A172 (cell line): Measurements from ENCODE around the gene PITX1. TPM values are rescaled to one million over a fixed set of nuclear protein-coding genes. Genes with fewer than 3 reads are reported as not detected.
A peak's percentile ranks its signal among the peaks of the same experiment; 100 is the strongest.

Source experiments
- DNase-seq: peaks from one replicate; pipeline ENCODE4 v3.0.0-alpha.2; 2015; ENCODE audit warnings: low spot score
- total RNA-seq: library from RNA; depleted of rRNA; stranded (reverse); fragments of >200 nt; shearing (Covaris generic); gene quantifications from 2 replicates; pipeline ENCODE4 v1.2.3, GENCODE V29; 2014

Gene PITX1
- total RNA-seq, 1 experiment from 2014 or later = 49.3 TPM

DNA sequence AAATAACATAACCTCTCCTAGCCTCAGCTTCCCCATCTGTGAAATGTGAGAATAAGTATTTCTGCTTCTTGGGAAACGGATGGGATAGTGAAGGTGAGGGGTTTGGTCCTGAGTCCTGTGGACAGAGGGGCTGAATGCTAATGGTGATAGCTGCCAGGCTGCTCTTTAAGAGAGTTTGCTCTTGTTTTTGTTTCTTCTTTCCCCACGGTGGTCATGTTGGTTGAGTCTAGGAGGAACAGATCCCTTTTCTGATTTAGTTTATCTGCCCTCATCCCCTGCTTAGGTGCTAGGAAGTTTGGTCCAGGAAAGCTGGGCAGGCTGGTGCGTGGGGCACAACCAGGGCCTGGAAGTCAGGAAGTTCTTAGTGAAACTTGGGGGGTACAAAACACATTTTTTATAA lies 7.7 kb upstream of the PITX1 start:
- no peak for DNase-seq

DNA sequence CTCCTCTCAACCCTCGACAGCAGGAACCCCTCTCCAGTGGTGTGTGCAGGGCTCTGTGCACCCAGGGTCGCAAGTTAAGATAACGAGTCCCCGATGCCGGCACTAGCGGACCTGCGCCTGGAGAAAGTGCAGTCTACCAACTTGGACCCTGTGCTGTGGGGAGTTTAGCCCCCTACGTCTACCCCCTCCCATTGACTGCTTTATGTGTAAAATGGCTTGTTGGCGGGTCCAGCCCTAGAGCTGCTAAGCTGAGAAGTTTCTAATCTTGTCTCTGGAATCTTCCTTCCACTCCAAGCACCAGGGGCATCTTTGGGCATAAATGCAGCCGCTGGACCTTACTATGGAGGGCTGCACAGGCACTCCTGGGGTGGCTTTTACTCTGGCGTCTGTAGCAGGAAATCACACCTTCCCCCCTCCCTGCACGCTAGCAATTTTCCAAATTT lies 7.1 kb upstream of the PITX1 start:
- DNase-seq = no peak

DNA sequence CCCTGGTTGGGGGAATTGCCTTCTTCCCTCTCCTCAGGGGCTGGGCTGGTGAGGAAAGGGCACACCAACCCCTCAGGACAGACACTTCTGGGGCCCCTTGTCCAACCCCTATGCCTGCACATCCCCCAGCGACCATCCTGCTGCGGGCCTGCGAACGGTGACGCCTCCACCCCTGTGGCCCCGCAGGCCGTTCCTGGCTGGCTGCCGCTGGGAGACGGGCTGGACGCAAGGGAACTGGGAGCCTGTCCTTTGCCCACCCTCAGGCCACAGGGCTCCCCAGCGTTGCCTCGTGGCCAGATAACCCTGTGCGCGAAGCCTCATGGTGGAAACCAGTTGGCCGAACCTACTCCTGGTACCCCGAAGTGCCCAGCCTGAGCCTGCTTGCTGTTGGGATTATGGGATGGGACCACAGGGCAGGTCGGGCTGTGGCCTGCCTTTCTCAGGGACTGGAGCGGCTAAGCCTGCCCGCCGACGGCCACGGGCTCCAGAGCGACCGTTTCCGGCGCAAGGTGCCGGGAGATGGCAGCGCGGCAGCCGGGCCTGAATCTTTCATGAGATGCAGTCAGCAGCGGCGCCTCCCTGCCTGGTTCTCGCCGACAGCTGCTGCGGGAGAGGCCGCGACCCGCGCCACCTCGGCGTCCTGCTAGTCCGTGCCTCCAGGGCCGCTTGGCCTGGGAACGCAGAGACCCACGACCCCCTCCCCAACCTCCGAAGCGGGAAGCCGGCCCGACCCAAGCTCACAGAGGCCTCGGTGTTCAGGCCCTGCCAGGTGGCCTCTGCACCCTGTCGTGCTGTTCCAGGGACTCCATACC lies 6.5 kb upstream of the PITX1 start:
- DNase-seq = no peak

DNA sequence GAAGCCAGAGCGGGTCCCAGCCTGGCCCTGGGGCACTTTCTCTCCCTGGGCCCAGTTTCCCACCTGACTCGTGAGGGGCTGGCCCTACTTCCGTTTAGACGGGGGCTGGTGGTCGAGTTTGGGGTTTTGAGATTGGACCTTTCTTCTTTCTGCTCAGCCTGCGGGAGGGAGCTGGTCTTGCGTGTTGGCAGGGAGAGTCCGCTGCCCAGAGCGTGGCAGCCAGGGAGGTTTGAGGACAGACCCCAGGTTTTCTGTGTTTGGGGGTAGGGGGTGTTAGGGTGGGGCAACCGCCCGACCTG lies 6.0 kb upstream of the PITX1 start:
- DNase-seq = no peak

DNA sequence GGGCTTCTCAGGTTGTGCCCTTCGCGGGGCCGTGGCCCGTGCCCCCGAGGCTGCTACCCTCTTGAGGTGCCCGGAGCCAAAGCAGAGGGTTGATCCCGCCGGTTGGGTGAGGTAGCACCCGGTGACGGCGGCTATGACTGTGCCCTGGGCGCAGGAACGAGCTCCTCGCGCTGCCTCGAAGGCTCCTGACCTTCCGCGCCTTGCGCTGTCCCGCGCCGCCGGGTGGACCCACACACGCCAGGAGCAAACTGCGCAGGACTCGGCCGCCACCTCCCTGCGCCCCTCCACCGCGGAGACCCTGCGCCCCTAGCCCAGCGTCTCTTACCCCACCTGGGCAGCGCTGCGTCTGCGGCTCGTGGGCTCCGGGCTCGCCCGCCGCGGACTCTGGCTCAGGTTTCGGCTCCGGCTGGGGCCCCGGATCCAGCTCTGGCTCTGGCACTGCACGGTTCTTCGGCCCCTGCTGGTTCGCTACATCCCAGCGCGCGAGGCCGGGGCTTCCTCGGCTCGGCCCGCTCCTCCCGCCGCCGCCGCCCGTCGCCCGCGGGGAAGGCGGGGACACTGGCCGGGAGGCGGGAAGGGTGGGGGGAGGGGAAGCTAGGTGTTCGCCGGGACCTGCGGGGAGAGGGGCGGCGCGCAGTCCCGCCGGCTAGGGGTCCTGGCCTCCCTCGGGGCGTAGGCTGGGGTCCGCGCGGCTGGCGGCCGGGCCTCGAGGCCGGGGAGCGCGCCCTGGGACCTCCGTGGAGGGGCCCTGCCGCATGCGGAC lies 5.4 kb upstream of the PITX1 start:
- DNase-seq = no peak

DNA sequence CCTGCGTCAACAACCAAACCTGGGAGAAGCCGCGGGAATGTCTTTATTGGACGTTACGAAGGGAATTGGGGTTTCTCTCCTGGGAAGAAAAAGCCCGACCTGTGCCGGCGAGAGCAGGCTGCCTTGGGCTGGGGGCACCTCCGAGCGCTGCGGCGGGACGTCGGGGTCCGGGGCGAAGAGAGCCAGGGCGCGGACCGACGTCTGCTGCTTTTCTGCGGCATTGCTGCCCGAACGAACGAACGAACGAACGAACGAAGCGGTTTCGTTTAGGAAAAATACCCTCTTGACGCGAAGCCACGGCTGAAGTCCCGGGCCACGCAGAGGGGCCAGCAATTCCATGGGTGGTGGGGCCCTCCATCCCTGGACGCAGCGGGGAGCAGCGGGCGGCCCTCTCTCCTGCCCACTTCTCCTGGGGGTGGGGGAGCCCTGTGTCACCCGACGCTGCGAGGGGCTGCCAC lies 4.8 kb upstream of the PITX1 start:
- DNase-seq = no peak

DNA sequence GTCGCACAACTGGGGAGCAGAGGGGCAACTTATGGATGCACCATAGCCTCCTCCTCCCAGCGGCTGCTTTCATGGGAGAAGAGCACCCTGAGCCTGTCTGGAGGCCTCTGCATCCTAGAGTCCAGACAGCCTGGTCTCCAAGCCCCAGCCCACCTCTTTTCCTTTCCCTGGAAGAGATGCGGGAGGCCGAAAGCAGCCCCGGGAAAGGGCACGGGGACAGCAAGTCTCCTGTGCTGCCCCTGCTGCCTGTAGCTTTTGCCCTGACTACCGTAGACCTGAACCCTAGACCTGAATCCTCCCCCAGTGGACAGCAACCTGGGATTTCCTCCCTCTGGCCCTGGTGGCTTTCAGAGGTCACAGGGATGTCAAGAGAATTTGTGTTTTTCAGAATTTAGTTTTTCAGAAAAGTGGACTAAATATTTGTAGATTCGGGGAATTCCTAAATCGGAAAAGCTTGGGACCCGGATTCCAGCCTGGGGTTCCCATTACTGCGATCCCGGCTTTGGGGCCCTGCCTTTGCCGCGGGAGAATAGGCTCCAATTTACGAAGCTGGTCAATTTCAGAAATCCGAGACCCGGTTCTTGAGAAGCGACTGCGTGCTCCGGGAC lies 4.3 kb upstream of the PITX1 start:
- DNase-seq = no peak

DNA sequence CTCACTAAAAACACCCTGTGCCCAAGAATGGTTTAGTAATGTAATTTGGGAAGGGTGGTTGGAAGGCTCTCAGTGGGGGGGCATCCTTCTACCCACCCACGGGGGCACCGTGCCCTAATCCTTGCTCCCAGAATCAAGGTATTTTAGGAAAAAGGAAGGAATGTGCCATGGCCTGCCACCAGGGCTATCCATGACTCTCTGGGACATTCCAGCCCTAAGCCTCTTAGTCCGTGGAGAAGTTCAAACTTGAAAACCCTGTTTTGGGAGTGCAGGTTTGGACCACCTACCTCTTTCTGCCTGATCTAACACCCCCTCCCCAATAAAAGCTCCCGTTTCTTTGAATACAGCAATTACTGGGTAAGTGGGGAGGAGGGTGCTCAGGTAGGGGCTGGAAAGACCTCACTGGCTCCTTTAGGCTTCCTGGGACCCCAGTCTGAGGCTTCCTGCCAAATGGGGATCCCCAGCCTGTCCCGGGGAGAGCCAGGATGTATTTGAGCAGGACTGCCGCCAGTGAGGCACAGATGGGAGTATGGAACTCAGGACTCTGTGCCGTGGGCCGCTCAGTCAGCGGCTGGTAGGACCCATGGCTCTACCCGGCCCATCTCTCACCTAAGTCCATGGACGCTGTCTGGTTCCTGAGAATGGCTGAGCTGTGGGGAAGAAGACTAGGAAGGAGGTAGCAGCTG lies 3.6 kb upstream of the PITX1 start:
- DNase-seq = no peak

DNA sequence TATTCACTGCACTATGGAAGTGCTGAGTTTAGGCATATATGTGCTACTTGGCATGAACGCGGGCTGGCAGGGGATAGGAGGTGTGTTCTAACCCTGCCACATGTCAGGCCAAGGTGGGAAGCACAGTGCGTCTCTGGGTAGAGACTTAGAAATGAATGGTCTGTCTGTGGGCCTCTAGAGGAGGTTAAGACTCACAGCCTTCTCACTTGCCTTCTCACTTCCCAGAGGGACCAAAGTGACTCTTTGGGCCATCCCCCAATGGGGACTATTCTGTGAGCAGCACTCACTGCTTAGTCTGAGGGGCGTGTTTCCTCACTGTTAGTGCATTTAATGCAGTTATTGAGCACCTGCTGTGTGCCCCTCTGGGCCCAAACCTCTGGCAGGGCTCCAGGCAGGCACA lies 2.4 kb upstream of the PITX1 start:
- no peak for DNase-seq

DNA sequence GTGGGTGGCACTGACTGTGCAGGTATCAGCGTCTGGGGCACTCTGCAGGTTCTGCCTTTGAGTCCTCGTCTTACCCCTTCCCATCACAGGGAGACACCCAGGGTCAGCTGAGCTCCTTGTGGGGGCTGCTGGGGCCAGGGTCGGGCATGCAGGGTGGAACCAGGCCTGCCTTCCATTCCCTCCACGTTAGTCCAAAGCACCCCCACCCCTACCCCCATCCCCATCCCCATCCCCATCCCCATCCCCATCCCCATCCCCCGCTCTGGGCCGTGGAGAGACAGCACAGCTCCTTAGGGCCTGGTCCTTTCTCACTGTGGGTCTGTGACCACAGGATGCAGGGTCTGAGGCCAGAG lies 1.6 kb upstream of the PITX1 start:
- DNase-seq = no peak

DNA sequence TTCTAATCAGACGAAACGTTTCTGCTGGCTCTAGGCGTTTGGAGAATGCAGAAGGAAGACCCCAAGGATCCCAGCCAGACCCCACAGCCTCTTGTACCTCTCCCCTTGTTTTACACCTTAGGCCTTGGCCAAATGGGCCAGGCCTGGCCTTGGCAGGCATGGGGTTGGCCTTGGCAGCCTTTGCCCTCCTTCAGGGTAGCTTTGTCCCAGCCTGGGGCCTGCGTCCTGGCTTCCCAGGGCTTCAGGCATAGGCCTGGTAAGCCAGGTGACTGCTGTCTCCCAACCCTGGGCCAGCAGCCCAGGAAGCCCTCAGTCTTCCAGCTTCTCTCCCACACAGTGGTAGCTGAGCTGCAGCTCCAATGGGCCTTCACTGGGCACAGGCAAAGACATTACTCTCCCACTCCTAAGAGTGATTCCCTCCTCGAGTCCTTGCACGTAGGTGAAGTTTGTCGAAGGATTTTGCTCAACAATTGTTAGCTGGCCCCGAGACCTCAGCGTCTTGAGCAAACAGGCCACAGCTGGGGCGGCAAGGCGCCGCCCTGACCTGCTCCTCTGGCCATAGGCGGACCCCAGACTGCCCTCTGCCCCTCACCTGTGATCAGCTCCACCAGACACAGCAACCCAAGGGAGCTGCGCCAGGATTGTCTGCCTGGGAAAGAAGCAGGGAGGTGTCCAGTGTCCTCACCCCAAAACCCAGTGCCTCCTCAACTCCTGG lies 1.1 kb upstream of the PITX1 start:
- no peak for DNase-seq

DNA sequence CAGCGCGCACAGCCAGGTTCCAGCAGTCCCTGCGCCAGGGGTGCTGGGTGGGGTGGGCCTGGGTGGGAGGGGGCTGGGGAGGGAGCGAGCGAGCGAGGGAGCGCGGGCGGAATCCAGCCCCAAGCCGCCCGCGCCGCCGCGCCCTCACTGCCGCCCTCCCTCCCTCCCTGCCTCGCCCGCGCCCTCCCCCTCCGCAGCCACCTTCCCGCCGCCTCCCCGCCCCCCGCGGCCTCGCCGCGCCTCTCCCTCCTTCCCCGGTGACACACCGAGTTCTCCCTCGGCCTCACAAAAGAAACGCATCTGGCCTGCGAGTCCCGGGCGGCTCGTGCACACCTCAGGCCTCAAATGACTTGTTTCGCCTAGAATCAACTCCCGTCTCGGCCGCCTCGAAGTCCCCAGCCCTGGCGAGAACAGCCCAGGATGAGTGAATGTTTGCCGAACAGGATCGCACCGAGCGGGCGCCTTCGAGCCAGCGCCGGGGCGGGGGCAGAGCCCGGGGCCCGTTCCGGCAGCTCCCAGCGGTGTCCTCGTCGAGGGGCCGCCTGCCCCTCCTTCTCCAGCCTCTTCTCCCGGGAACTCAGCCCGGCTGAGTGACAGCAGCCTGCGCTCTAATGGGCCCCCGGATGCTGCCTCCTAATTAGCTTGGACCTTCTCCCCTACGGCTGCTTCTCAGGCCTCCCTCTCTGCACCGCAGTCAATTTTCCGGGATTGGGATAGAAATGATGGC lies 371 bp upstream of the PITX1 start:
- peak; percentile 65 for DNase-seq

DNA sequence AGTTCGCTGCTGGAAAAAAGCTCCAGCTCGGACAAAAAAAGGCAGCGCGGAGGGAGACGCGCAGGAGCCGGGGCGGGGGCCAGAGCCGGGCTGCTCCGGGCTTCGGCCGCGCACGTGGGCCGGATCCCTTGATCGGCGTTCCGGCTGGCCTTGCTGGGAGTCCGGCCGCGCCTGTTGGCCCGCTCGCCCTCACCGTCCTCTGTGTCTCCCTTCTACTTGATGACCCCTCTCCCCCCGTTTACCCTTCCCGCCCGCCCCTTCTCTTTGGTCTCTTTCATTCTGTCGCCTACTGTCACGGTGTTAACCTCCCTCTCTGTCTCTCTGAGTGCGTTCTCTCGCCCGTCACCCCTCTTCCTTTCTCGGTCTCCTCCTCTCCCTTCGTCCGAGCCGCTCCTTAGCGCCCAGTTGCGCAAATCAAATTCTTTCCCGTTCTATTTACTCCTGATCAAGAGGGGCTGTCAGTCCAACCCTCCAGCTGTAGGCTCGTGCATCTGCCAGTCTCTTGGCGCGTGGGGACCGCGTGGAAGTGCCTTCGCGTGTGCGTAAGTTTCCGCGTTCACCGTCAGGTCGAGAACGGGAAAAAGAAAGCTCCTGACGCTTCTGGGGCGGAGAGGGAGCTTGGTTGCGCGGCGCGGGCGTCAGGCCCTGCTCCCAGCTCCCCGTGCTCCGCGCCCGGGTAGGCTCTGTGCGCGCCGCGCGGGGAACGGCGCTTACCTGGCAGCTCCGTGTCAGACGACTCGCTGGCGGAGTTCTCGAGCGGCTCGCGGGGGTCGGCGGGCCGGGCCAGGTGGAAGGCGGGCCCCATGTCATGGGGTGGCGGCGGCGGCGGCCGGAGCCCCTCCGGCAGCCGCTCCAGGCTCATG lies 798 bp downstream of the PITX1 start:
- peak; percentile 15 for DNase-seq

DNA sequence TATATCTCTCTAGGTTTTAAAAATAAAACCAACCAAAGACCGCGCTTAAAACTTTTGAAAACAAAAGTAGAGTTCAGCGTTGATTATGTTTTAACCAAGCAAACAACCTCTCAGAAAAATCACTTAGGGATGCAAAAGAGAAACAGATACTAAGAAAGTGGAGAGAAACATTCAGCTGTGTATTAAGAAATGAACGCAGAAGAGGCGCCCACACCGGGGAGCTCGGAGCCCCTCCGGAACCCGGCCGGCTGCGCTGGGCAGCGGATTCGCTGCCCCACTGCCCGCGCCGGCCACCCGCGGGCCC lies 1.4 kb downstream of the PITX1 start:
- no peak for DNase-seq

DNA sequence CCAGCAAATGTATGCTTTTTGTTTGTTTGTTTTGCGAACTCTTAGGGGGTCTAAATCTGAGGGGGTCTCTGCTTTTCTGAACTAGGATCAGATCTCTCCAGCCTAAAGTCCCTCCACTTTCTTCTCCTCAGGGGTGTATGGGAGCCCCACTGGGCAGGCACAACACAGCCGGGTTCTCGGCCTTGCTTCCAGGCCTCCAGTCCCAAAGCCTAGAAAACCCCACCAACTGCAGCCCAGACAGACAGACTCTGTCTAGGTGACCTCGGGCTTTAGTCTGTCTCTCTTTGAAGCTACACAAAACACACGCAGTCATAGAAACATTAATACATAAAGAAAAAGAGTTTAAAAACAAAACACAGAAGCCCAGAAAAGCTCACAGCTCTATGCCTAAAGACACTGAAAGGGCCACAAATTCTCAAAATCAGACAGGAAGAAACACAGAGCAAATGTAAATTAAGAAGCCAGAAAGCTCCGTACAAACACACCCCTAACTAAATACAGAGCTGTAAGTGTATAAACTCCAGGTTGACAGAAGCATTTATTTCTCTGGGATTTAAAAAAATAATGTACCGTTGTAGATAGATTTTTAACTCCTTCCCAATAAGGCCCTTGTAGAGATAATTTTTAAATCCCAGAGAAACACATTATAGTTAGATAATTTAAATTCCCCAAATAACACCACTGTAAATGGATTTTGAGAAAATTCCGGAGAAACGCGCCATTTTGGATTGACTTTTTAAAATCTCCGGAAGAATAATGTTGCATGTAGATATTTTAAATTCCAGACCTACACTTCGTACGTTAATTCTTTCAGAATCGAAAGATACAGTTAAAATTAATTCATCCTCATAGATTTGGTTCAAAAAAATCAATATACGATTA lies 2.0 kb downstream of the PITX1 start:
- no peak for DNase-seq

DNA sequence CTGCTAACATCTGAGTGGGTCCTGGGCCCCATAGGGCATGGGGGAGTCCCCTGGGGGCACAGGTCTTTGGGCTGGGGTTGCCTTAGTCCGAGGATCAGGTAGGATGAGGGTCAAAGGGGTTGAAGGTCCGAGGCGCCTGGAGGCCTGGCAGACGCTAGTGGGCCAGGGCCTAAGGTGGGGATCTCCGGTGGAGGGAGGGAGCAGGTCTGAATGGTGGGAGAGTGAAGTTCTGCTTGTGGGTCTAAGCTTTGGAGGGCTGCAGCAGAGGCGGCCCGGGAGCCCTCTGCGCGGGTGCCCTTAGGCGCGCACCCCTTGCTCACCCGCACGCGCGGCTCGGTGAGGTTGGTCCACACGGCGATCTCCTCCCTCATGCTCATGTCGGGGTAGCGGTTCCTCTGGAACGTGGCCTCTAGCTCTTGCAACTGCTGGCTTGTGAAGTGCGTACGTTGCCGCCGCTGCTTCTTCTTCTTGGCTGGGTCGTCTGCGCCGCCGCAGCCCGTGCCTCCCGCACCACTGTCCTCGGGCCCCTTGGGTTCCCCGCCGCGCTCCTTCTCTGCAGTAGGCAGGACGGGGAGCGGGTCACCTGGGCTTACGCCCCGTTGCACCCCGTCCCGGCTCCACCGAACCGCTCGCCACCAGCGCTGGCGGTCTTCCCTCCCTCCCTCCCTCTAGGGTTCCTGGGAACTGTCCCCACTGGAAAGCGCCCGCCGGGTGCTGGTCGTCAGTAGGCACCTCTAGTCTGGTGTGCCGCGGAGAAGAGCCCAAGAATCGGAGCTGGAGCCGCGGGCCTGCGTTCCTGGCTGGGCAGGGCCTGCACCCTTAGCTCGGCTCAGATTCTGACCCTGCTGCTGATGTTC lies 2.8 kb downstream of the PITX1 start:
- DNase-seq = no peak

DNA sequence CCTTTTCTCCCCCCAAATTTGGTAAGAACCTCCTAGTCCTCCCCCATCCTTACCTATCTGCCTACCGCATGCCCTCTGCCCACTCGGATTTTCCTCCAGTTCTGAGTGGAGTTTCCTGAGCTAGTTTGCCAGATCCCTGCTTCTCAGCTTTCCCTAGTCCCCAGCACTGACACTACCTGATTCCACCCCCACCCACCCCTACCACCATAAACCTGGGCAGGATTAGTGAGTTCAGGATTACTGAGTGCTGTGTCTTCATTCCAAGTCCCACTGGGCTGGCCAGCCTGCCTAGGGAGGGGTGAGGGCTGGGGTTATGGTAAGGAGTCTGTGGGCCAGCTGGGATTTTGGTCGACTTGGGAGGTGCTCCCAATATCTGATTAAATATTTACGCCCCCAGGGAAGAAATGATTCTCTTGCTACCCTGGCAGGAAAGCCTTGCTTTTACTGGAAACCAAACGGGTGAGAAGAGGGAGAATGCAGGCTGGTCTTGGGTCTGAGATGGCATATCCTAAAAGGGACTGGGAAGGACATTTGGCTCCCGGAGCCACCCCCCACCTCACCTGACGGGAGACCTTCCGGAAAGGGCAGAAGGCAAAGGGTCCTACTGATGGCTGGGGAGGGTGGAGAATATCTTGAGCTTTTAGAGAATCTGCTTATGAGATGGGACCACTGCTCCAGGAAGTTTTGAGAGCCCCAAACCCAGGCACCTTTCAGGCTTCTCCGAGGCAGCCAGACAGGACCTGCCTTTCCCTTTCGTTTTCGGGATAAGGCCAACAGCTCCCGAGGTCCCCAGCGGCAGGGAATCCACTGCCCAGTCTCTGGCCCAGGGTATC lies 3.7 kb downstream of the PITX1 start:
- no peak for DNase-seq
